CD4-positive, alpha-beta memory T cell (primary cell): ENCODE results near the gene CHST7. TPM values are rescaled to one million over a fixed set of nuclear protein-coding genes. Genes with fewer than 3 reads are reported as not detected.
A peak's percentile ranks its signal among the peaks of the same experiment; 100 is the strongest.

ENCODE experiments used
- CTCF ChIA-PET: fragments of 350-600 bp; sonication (Branson Sonifier 250); formaldehyde crosslinking; loops from one replicate; lab custom pipeline; 2021; ENCODE audit warnings: inconsistent platforms; ENCODE audit not compliant: partially characterized antibody; lab: Charles Lee
- POLR2A ChIA-PET: fragments of 350-600 bp; sonication (Branson Sonifier 250); formaldehyde crosslinking; loops from one replicate; lab custom pipeline; 2021; ENCODE audit not compliant: partially characterized antibody; lab: Charles Lee
- DNase-seq, 5 donors: peaks; one replicate each; pipeline versions ENCODE4 v3.0.0 to v3.0.0-alpha.2; 2020 to 2022; ENCODE audit warnings: mixed read lengths in 1 of 5
- H3K27ac ChIP-seq: one replicate; pipeline ENCODE4 v1.7.0; 2013; ENCODE audit warnings: low read depth, low read length
- H3K27me3 ChIP-seq: 2 replicates; pipeline ENCODE4 v1.7.0; 2013; ENCODE audit warnings: mild to moderate bottlenecking, low read length, moderate library complexity; ENCODE audit not compliant: insufficient read depth
- H3K36me3 ChIP-seq: 2 replicates; pipeline ENCODE4 v1.7.0; 2013; ENCODE audit warnings: mild to moderate bottlenecking, low read length, moderate library complexity; ENCODE audit not compliant: insufficient read depth
- H3K4me1 ChIP-seq: 2 replicates; pipeline ENCODE4 v1.7.0; 2013; ENCODE audit warnings: mild to moderate bottlenecking, low read length, moderate library complexity; ENCODE audit not compliant: insufficient read depth
- H3K4me3 ChIP-seq, 2 donors: one replicate each; pipeline ENCODE4 v1.7.0; 2013; ENCODE audit warnings: low read length in 2 of 2, mild to moderate bottlenecking in 1 of 2
- H3K9me3 ChIP-seq, 2 donors: one replicate each; pipeline ENCODE4 v1.7.0; 2013; ENCODE audit warnings: low read length in 2 of 2, control low read depth in 1 of 2; ENCODE audit not compliant: control insufficient read depth in 1 of 2
- H3K27ac Mint-ChIP-seq, 7 donors: one replicate each; pipeline ENCODE4 v1.8.0; 2020 to 2021; ENCODE audit warnings: mixed read lengths in 7 of 7, mild to moderate bottlenecking in 6 of 7, inconsistent platforms in 3 of 7, moderate library complexity in 3 of 7
- H3K27me3 Mint-ChIP-seq, 2 donors: one replicate each; pipeline ENCODE4 v1.8.0; 2020 to 2021; ENCODE audit warnings: mixed read lengths in 2 of 2
- H3K36me3 Mint-ChIP-seq, 2 donors: one replicate each; pipeline ENCODE4 v1.8.0; 2020 to 2021; ENCODE audit warnings: mixed read lengths in 2 of 2, inconsistent platforms in 1 of 2, mild to moderate bottlenecking in 1 of 2
- H3K4me1 Mint-ChIP-seq, 4 donors: one replicate each; pipeline ENCODE4 v1.8.0; 2020 to 2021; ENCODE audit warnings: mixed read lengths in 4 of 4, mild to moderate bottlenecking in 1 of 4
- H3K4me3 Mint-ChIP-seq, 8 donors: one replicate each; pipeline ENCODE4 v1.8.0; 2020 to 2021; ENCODE audit warnings: mixed read lengths in 8 of 8, mild to moderate bottlenecking in 7 of 8, moderate library complexity in 6 of 8, inconsistent platforms in 3 of 8
- H3K9me3 Mint-ChIP-seq, 8 donors: one replicate each; pipeline ENCODE4 v1.8.0; 2020 to 2021; ENCODE audit warnings: mixed read lengths in 8 of 8, mild to moderate bottlenecking in 5 of 8, inconsistent platforms in 3 of 8, moderate library complexity in 1 of 8
- intact Hi-C: fragments of 100-400 bp; cut with micrococcal nuclease; formaldehyde crosslinking; loops from one replicate; pipeline ENCODE4 v1.15.1; 2023
- polyA plus RNA-seq, 2 donors: library from polyadenylated mRNA; unstranded; fragments of 300-500 nt; fragmentation: Illumina TruSeq; gene quantifications; one replicate each; pipeline ENCODE4 v1.2.3, GENCODE V29; 2021
- total RNA-seq, 2 experiments: library from RNA; stranded (reverse); gene quantifications; one replicate each; pipeline ENCODE4 v1.2.3, GENCODE V29; 2021

The CHST7 gene
- total and polyA plus RNA-seq, 4 experiments from 2014 or later = 8.9 to 16.2 (median 11.6) TPM

DNA sequence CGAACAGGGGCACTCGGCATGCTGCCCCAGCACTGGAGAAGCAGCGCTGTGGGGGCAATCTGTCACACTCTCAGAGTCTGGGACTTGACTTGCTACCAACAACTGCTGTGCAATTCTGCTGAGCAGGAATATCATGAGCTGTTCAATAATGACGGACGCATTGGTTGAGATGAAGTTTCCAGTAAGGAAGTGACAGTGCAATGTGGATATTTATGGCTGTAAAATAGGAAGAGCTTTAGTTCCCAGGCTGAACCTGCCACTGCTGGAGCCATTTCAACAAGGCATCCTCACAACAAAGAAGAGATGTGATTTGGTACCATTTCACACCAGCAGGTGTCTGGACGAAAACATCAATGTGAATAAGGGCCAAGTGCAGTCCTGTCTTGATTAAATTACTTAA, 24.2 kb downstream of the CHST7 start:
- H3K9me3 ChIP-seq = no peaks in the 10 kb centered on the region
- intact Hi-C loops = no loop called here
- no peak overlapping the region for H3K27ac ChIP-seq
- H3K36me3 Mint-ChIP-seq = peaks cover 3 to 14% of the 10 kb centered on the region in 2 donors
- no peaks in the 10 kb centered on the region for H3K27me3 ChIP-seq
- H3K4me1 ChIP-seq = peaks cover 3% of the 10 kb centered on the region
- no peak overlapping the region for H3K27ac Mint-ChIP-seq
- H3K27me3 Mint-ChIP-seq = no peaks in the 10 kb centered on the region
- no peak overlapping the region for H3K4me3 Mint-ChIP-seq
- CTCF ChIA-PET = no interaction called here
- H3K36me3 ChIP-seq = no peaks in the 10 kb centered on the region
- POLR2A ChIA-PET = interaction anchor here (1.2 to 1.9 kb wide), 2 partner anchors 14 to 19 kb away, joined by 5 read pairs; no protein-coding TSS in a partner anchor
- no peak overlapping the region for H3K4me3 ChIP-seq
- H3K9me3 Mint-ChIP-seq = no peaks in the 10 kb centered on the region
- DNase-seq = no peak
- H3K4me1 Mint-ChIP-seq = peaks cover 6 to 15% (median 11%) of the 10 kb centered on the region in 4 donors

DNA sequence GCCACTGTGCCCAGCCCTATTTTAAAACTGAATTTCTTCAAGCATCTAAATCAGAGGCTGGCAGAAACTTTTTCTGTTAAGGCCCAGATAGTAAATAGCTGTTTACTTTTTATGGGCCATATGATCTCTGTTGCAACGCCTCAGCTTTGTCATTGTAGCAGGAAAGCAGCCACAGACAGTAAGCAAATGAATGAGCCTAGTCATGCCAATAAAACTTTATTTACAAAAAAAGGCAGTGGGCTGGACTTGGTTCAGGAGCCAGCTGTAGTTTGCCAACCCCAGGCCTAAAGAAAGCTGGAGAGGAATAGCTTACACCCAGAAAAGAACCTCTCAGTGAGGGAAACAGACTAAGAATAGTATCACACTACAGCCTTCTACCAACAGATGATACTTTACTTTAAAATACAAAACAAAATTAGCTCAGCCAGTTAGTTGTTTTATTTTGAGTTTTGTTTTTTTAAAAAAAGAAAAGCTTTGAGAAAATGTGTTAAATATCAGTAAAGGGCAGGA, 25.5 kb downstream of the CHST7 start:
- Mint-ChIP-seq H3K27ac (peak overlapping the region in 1 of 7 donors; percentile 35), H3K27me3 (no peaks in the 10 kb centered on the region), H3K9me3 (no peaks in the 10 kb centered on the region), H3K4me3 (no peak overlapping the region), H3K4me1 (peaks cover 4 to 8% (median 7%) of the 10 kb centered on the region in 4 donors), H3K36me3 (peaks cover 3 to 14% of the 10 kb centered on the region in 2 donors)
- Histone ChIP-seq H3K4me1 (no peaks in the 10 kb centered on the region), H3K27ac (no peak overlapping the region), H3K36me3 (no peaks in the 10 kb centered on the region), H3K27me3 (no peaks in the 10 kb centered on the region), H3K4me3 (no peak overlapping the region), H3K9me3 (no peaks in the 10 kb centered on the region)
- CTCF ChIA-PET = interaction anchor here (1.0 to 1.4 kb wide), 5 partner anchors 9 to 26 kb away, joined by 3 to 4 read pairs (median 3); no protein-coding TSS in a partner anchor
- intact Hi-C loops = no loop called here
- POLR2A ChIA-PET = interaction anchor here (1.3 to 2.1 kb wide), 3 partner anchors 9 to 27 kb away, joined by 3 to 6 read pairs (median 5); no protein-coding TSS in a partner anchor
- DNase-seq = no peak

DNA sequence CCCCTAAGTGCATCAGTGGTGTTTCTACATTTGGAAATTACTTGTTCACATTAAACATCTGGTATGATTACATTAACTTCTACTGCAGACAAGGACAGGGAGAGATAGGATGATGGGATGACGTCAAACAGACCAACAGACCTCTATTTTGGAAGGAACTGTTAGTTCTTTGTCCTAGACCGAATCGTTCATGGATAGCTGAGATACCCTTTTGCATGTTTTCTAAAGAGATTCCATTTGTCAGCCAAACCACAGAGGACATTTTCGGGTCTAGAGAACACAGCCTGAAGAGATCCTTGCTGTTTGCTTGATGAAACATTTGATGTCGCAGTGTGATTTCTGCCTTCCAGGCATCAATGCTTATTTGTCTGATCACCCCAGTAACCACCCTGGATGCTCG, 27.7 kb downstream of the CHST7 start:
- no peaks in the 10 kb centered on the region for H3K4me1 ChIP-seq
- no peak for DNase-seq
- H3K4me1 Mint-ChIP-seq = peaks cover 0 to 8% (median 4%) of the 10 kb centered on the region in 4 donors
- H3K4me3 ChIP-seq = no peak overlapping the region
- H3K27ac ChIP-seq = no peak overlapping the region
- no peaks in the 10 kb centered on the region for H3K9me3 ChIP-seq
- H3K27ac Mint-ChIP-seq = no peak overlapping the region
- no peak overlapping the region for H3K4me3 Mint-ChIP-seq
- H3K9me3 Mint-ChIP-seq = no peaks in the 10 kb centered on the region
- intact Hi-C loops = no loop called here
- H3K27me3 ChIP-seq = no peaks in the 10 kb centered on the region
- no peaks in the 10 kb centered on the region for H3K36me3 ChIP-seq
- POLR2A ChIA-PET = interaction anchor here (0.7 to 2.1 kb wide), 2 partner anchors 11 to 22 kb away, joined by 3 to 6 read pairs; no protein-coding TSS in a partner anchor
- H3K27me3 Mint-ChIP-seq = no peaks in the 10 kb centered on the region
- H3K36me3 Mint-ChIP-seq = peaks cover 3 to 14% of the 10 kb centered on the region in 2 donors
- CTCF ChIA-PET = no interaction called here

DNA sequence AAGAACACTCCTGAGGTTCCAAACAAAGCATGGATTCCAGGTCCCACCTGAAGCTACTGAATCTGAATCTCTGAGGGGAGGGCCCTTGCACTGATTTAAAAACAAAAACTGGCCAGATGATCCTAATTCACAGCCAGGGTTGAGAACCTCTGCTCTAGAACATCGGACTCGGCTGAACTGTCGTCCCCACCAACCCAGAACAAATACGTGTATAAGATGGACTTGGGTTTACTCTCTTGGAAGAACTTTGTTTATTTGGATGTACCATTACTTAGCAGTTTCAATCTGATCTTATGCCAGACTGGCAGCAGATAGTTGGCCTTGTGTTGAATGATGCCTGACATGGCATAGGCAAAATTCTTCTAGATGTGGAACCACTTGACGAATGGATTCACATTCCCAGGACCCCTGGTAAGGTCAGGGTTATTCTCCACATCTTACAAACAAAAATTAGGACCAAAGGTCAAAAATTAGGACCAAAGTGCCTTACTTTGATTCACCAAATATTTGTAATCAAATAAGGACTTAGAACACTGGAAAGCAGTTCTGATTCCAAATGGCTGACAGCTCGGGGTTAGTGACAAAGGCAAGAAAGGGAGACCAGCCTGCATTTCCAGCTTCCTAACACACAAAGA, 29.0 kb downstream of the CHST7 start:
- peak overlapping the region in 2 of 7 donors; percentile 32 to 61 for H3K27ac Mint-ChIP-seq
- ChIA-PET POLR2A (no interaction called here), CTCF (no interaction called here)
- no peaks in the 10 kb centered on the region for H3K9me3 ChIP-seq
- H3K4me1 Mint-ChIP-seq = peaks cover 3 to 6% (median 4%) of the 10 kb centered on the region in 4 donors
- no peaks in the 10 kb centered on the region for H3K27me3 ChIP-seq
- no peaks in the 10 kb centered on the region for H3K27me3 Mint-ChIP-seq
- H3K4me3 ChIP-seq = no peak overlapping the region
- H3K36me3 ChIP-seq = no peaks in the 10 kb centered on the region
- H3K27ac ChIP-seq = no peak overlapping the region
- peaks cover 3 to 14% of the 10 kb centered on the region in 2 donors for H3K36me3 Mint-ChIP-seq
- DNase-seq = no peak
- H3K4me3 Mint-ChIP-seq = no peak overlapping the region
- intact Hi-C loops = no loop called here
- H3K9me3 Mint-ChIP-seq = no peaks in the 10 kb centered on the region
- H3K4me1 ChIP-seq = no peaks in the 10 kb centered on the region

DNA sequence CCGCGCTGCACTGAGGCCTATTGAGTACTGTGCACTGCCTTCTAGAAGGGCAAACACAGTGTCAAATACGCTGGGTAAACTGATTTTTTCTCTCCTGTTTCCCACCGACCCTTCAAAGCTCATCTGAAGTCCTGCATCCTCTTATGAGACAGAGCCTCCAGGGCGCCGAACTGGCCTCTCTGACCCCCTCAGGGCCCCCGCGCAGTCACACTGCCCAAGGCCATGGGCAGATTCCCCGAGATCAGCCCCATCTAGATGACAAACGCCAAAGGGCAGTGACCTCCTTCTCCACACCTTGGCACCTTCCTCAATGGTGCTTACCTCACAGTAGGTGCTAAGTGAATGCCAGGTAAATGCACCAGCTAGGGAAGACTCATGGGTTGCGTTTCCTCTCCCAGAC, 34.4 kb downstream of the CHST7 start:
- Mint-ChIP-seq H3K27ac (peak overlapping the region in 1 of 7 donors; percentile 60), H3K9me3 (peaks cover 0 to 5% (median 0%) of the 10 kb centered on the region in 8 donors), H3K4me1 (peaks cover 25 to 44% (median 35%) of the 10 kb centered on the region in 4 donors), H3K4me3 (peak overlapping the region in 1 of 8 donors; percentile 9), H3K27me3 (no peaks in the 10 kb centered on the region), H3K36me3 (no peaks in the 10 kb centered on the region)
- H3K4me1 ChIP-seq = peaks cover 33% of the 10 kb centered on the region
- no peak overlapping the region for H3K4me3 ChIP-seq
- no peaks in the 10 kb centered on the region for H3K9me3 ChIP-seq
- no peaks in the 10 kb centered on the region for H3K36me3 ChIP-seq
- POLR2A ChIA-PET = no interaction called here
- H3K27me3 ChIP-seq = no peaks in the 10 kb centered on the region
- intact Hi-C loops = no loop called here
- DNase-seq = no peak
- CTCF ChIA-PET = no interaction called here
- H3K27ac ChIP-seq = no peak overlapping the region

DNA sequence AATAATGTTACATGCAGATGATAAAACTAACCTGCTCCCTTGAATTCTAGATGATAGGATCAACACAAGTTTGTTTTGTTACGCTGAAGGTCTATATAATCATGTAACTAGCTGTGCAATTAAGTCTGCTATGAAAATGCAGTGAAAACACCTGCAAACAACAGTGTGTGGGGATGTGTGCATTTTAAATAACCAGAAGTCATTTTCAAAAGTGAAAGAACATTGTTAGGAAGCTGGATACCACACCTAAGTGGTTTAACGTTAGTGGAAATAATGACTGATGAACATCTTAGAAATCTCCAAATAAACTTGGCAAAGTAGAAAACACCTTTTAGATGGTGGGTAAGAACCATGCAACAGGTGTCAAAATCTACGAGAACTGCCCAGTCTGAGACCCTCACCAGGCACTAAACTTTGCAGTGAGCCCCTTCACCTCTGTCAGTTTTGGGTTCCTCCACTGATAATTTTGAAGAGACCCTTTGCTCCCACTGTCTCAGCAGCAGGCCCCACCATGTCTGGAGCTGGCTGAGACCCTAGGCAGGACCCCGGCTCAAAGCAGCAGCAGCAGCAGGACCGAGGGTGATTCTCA, 36.6 kb downstream of the CHST7 start:
- ChIA-PET CTCF (interaction anchor here (2.1 kb wide), 1 partner anchor 32 kb away, joined by 14 read pairs; no protein-coding TSS in a partner anchor), POLR2A (interaction anchor here (3.0 kb wide), 2 partner anchors 22 to 35 kb away, joined by 20 to 22 read pairs; no protein-coding TSS in a partner anchor)
- no peaks in the 10 kb centered on the region for H3K9me3 ChIP-seq
- Mint-ChIP-seq H3K36me3 (no peaks in the 10 kb centered on the region), H3K9me3 (peaks cover 0 to 5% (median 0%) of the 10 kb centered on the region in 8 donors), H3K4me3 (peak overlapping the region in 5 of 8 donors; percentile 1 to 68 (median 40)), H3K27me3 (no peaks in the 10 kb centered on the region), H3K27ac (peak overlapping the region in 1 of 7 donors; percentile 50), H3K4me1 (peaks cover 27 to 56% (median 40%) of the 10 kb centered on the region in 4 donors)
- H3K4me1 ChIP-seq = peaks cover 43% of the 10 kb centered on the region
- H3K27ac ChIP-seq = no peak overlapping the region
- intact Hi-C loops = loop anchor here (2.0 kb wide), 1 partner anchor 37 kb away; the partner anchor contains the start of gene CHST7
- no peak overlapping the region for H3K4me3 ChIP-seq
- no peaks in the 10 kb centered on the region for H3K36me3 ChIP-seq
- DNase-seq = no peak
- no peaks in the 10 kb centered on the region for H3K27me3 ChIP-seq
